Endometrial microvascular endothelial cells (primary cell): Measurements from ENCODE around the gene SLC12A7. TPM values are rescaled to one million over a fixed set of nuclear protein-coding genes. Genes with fewer than 3 reads are reported as not detected.
"Not testable (repeated sequence)": the region's sequence is repeated elsewhere in the genome, so short reads cannot be mapped to it uniquely, and the experiment has no call there.

ENCODE experiments used
- in situ Hi-C: cut with HindIII; loops from 2 replicates; pipeline ENCODE4 v1.10.0; 2017; ENCODE audit warnings: low sequenced_read_pairs, low pct_unique_long_range_greater_than_20kb; ENCODE audit errors: inconsistent ontology term
- total RNA-seq: library from RNA; depleted of rRNA; stranded (reverse); fragments of >200 nt; gene quantifications from one replicate; pipeline ENCODE4 v1.2.3, GENCODE V29; 2015; ENCODE audit errors: inconsistent ontology term

Gene SLC12A7
- total RNA-seq, 1 donor from 2014 or later = 9.0 TPM

DNA sequence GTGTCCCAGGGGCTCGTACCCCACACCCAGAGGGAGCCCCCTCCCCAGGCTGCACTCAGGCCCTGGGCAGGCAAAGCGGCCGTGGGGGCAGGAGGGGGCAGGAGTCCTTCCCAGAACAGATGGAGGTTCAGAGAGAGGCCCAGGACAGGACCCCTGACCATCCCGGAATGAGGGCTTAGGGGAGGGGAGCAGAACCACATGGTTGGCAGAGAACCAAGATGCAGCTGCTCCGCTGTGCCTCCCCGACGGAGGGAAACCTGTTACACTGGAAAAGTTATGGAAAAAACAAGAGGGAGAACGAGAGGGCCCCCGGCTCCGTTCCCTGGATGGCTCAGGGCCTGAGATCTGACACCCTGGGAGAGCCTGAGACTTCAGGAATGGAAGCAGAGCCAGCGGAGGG, 22.7 kb downstream of the SLC12A7 start:
- in situ Hi-C loops = no loop called here

DNA sequence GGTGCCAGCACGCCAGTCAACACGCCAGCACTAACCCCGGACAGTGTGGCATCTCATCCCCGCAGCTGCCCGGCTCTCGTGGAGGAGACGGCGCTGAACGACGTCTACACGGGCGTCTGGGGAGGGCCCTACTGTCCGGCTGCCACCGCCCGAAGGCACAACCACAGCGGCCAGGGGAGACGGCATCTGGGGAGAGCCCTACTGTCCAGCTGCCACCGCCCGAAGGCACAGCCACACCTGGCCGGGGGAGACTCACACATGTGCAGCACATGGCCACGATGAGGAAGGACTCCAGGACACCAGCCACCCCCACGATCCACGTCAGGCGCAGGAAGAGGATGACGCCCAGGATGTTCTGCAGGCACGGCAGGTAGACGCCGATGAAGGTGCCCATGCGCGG, 23.1 kb downstream of the SLC12A7 start:
- in situ Hi-C loops = no loop called here

DNA sequence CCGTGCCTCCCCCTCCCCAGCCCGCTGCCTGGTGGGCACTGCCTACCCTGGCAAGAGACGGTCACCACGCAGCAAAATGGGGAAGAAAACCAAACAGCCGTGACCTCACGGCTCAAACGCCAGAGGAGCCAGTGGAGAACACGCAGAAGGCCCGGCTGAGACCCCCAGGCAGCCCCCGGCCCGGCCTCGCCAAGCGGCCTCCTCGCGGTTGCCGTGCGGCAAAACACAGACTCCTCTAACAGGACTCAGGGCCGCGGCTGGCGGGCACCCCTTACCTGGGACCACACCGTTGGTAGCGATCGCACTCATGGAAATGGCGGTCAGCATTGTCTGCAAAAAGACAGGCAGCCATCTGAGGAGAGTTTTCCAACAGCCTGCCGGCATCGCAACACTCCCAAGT, 23.8 kb downstream of the SLC12A7 start:
- in situ Hi-C loops = no loop called here

DNA sequence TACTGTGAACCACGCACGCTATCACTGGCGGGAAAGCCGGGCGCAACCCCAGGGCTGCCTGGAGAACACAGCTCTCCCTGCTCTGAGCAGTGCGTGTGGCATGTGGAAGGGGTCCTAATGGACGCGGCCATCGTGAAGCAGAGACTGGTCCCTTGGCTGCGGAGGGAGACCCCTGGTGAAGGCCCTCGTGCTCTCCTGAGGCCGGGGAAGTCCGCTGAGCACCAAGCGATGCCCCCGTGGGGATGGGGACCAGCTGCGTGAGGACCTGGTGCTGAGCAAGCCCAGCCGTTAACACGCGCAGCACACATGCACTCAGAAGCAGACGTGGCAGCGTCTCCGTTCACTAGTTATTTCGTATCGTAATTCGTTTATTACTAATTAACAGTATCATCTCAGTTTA, 24.4 kb downstream of the SLC12A7 start:
- in situ Hi-C loops = no loop called here

DNA sequence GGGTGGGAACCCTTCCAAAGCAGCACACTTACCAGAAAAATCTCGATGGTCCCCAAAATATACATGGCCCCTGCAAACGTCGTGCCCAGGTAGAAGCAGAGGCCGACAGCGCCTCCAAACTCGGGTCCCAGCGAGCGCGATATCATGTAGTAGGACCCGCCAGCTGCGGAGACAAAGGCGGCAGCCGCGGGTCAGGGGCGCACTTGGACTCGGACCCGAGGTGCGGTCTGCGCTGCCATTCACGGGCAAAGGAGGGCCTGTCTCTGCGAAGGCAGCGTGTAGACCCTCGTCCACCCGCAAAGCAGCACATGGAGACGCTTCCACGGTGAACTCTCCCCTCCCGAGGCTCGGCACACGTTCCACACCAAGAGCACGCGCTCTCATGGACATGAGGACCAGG, 25.0 kb downstream of the SLC12A7 start:
- in situ Hi-C loops = no loop called here

DNA sequence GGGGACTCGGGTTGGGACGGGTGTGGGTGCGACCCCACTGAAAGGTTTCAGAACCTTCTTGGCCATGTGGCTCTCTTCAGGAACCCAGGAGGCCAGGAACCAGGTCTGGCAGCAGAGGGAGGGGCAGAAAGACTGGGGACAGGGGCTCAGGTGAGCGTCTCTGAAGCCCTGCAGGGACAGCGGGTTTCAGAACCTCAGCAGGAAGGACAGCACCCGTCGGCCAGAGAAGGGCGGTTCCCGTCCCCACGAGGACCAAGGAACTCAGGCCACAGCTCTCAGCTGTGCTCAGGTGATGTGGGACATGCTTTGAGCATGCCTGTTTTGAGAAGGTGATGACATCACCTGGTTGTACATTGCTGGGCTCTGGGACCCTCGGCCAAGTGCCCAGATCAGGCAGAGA, 25.7 kb downstream of the SLC12A7 start:
- in situ Hi-C loops = no loop called here

DNA sequence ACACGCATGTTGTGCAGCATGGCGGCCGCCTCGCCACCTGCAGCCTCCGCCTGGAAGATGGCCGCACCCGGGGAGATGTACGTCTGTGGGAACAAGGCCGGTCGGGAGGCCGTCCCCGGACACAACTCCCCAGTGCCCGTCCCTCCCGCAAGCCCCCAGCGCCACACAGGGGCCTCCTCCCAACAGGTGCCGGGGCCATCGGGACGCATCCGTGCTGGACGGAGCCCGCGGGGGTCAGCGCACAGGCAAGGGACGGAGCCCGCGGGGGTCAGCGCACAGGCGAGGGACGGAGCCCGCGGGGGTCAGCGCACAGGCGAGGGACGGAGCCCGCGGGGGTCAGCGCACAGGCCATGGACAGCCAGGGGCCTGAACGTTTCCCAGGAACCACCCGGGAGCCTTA, 26.5 kb downstream of the SLC12A7 start:
- in situ Hi-C loops = no loop called here

DNA sequence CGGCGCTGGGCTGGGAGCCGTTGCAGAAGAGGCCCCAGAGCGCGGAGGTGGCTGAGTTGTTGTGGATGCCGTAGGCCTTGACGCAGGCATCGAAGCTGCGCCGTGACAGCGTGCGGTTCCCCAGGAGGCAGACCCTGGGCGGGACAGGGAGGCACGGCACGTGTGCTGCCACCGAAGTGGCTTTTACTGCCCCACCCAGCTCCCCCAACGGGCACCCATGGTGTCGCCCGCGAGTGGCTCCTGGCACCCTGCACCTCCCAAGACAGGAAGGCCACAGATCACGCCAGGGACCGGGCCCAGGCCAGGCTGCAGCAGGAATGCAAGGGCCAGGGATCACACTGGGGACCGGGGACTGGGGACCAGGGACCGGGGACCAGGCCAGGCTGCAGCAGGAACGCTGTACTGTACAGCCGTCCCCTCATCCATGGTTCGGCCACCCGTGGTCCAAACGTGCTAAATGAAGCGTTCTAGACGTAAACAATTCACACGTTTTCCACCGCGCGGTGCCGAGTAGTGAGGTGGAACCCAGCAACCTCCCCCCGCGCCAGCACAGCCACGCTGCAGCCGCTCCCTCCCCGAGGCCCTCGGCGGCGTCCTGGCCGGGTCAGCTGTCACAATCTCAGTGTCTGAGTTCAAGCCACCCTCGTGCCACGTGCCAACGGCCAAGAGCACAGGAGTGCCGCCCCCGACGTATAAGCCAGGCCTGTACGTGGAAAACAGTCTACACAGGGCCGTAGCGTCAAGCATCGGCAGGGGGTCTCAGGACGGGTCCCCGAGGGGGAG, 27.8 kb downstream of the SLC12A7 start:
- in situ Hi-C loops = no loop called here

DNA sequence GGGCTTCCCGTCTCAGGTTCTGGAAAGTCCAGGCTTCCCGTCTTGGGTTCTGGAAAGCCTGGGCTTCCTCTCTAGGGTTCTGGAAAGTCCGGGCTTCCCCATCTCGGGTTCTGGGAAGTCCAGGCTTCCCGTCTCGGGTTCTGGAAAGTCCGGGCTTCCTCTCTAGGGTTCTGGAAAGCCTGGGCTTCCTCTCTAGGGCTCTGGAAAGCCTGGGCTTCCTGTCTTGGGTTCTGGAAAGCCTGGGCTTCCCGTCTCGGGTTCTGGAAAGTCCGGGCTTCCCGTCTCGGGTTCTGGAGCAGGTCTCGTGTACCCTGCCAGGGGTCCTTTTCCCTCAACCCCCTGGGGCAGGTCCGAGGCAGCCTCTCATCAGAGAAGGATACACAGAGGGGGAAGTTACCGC, 28.8 kb downstream of the SLC12A7 start:
- in situ Hi-C loops = not testable (repeated sequence)

DNA sequence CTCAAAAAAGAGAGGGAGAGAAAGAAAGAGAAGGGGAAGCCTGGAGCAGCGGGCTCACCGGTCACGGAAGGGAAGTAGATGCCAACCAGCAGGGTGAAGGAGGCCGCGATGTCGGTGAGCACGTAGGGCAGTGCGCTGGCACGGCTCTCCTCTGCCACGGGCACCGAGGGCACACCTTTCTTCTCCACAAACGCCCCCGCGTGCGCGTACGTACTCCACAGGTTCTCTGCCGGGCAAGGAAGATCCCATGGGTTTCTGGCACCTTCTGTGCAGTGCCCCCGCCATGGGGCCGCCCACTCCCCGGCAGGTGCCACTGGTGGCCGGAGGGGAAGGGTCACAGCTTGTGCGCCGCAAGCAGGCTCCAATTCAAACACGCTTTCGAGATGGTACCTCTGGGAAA, 30.3 kb downstream of the SLC12A7 start:
- in situ Hi-C loops = no loop called here

DNA sequence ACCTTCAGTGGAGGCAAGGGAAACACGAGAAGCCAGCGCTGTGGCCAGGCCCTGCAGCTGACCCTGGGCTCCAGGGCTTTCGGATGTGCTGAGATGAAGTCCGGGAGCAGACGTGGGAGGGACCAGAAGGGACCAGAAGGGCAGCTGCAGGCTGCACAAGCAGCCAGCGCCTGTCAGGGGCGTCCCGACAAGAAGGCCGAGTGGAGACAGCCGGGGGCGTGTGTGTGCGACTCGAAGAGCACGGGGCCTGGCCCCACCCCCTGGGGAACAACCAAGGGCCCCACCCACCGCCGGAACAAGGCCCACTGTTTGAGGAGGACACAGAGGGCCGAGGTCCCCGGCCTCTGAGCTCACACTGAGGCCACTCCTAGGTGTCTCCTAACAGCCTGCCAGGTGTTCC, 31.4 kb downstream of the SLC12A7 start:
- in situ Hi-C loops = no loop called here

DNA sequence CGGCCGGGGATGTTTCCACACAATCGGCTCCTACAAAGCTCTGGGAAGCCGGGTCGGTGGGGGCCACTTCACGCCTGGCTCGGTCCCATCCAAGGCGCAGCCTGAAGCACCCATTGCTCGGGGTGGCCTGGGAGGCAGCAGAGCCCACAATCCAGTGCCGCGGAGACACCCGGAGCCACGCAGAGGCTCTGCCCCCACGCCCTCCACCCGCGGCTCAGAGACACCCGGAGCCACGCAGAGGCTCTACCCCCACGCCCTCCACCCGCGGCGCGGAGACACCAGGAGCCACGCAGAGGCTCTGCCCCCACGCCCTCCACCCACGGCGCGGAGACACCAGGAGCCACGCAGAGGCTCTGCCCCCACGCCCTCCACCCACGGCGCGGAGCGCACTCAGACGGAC, 31.9 kb downstream of the SLC12A7 start:
- in situ Hi-C loops = no loop called here

DNA sequence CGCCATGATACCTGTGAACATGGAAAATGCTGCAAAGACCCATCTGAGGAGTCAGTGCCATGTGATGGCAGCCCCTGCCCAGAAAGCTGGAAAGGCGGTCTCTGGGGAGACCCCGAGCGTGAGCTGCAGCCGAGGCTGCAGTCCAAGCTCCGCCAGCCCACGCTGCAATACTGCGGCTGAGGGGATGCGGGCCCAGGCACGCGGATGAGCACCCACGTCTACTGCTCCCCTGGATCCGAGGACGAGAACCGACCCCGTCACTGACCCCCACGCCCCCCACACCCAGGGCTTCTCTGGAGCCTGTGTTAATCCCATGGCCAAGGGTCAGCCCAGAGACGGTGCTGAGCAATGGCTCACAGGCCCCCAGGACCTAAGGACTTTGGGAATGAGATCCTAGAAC, 32.4 kb downstream of the SLC12A7 start:
- in situ Hi-C loops = no loop called here

DNA sequence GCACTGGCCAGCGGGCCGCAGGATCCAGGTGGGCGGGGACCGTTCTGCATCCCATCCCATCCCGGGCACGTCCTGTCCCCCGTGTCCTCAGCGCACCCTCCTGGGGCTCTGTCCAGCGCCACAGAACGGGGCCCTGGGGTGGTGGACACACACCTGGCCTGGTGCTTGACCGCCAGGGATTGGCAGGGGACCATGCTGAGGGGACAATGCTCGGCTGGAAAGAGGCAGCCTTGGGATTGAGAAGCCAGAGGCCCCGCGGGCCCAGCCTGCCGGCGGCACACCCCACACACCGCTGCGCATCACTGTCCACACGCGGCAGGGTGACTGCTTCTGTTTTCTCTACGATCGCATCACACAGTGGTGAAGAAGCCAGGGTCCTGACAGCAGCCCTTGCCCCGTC, 33.0 kb downstream of the SLC12A7 start:
- in situ Hi-C loops = no loop called here

DNA sequence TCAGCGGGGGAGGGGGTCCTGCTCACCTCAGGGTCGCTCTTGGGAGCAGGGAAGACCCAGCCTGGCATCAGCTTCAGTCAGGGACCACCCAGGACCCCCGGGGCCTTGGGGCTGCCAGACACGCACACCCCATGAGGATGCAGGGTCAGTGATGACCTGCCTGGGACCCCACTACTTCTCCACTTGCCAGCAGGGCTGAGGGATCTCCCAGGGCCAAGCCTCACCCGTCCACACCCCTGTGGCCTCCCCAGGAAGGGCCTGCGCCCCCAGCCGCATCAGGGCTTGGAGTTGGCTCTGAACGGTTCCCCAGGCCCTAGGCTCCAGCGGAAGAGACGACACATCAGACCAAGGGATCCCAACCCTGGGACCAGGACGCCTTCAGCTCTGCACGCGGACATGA, 33.7 kb downstream of the SLC12A7 start:
- in situ Hi-C loops = no loop called here

DNA sequence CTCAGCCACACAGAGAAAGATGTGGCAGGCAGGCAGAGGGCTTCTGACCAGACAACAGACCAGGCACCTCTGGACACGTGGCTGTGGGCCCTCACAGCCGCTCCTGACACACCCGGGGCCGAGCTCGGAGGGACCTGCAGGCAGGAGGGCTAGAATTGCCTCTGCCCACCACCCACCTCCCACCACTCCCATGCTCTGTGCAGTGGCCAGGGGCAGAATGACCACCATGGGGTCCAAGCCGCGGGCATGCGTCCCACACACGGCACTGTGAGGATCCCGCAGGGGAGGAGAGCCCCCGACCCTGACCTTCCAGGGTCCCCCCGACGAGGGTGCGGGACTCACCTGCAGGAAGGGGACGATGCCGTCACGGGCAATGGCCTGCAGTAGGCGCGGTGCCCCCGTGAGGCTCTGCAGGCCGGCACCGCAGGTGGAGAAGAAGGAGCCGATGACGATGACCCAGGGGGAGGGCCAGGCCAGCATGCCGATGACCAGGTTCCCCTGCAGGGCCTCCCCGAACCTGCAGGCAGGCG, 34.3 kb downstream of the SLC12A7 start:
- in situ Hi-C loops = no loop called here

DNA sequence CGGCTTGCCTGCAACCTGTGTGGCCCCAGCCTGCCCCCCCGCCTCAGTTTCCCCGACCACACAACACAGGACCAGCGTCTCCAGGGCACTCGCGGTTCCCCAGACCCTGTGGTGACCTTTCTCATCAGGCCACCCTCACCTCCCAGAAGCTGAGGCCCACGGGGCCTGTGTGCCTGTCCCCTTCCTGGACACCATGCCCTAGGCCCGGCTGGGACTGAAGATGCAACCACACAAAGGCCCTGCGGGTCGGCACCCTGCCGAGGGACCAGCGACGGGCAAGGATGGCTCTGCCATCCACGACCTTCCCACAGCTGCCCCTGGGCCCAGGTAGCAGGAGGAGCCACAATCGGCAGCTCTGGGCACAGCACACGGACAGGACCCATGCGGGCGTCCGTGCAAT, 34.8 kb downstream of the SLC12A7 start:
- in situ Hi-C loops = no loop called here

DNA sequence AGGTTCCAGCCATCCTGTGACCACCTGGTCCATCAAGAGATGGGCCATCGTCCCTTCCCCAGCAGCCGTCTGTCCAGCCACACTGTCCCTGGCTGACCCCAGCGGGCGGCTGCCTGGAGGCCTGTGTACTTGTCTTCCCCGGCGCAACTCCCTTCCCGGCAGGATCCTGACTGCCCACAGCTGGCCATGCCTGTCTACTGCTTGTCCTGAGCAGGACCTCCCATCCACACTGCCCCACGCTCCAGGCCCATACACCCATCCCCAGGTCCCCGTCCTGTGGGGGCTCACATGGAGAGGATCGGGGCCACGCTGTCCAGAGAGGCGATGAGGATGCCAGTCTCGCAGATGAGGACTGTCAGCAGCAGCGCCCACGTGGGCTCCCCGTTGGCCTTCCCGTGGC, 35.5 kb downstream of the SLC12A7 start:
- in situ Hi-C loops = no loop called here

DNA sequence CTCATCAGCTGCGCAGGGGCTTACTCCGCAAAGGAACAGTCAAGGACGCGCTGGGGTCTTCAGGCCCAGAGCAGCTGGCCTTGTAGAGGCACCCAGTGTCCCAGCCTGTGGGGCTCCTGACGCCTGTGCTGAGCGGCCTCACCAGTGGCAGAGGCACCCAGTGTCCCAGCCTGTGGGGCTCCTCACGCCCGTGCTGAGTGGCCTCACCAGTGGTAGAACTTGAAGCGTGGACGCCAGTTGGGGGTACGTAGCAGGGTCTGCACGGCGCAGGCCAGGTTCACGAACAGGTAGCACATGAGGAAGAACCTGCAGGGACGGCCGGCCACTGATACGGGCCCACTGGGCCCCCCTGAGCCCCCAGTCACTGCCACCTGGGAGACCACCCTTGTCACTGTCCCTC, 35.9 kb downstream of the SLC12A7 start:
- in situ Hi-C loops = no loop called here

DNA sequence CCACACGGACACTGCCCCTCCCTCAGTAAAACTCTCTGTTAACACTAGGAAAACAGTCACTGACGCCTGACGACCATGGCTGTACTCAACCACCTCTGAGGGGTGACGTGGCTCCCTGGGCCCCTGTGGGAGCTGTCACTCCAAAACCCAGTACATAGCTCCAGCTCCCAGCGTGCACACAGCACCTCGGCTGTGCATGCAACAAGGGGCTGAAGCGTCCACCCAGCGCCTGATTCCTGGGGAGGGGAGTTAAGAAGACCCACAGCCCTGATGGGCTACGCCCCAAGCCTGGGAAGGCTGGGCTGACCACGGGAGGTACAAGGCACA, 36.3 kb downstream of the SLC12A7 start:
- in situ Hi-C loops = no loop called here
